Measurements from ENCODE around the gene HPGD.

The HPGD gene

DNA sequence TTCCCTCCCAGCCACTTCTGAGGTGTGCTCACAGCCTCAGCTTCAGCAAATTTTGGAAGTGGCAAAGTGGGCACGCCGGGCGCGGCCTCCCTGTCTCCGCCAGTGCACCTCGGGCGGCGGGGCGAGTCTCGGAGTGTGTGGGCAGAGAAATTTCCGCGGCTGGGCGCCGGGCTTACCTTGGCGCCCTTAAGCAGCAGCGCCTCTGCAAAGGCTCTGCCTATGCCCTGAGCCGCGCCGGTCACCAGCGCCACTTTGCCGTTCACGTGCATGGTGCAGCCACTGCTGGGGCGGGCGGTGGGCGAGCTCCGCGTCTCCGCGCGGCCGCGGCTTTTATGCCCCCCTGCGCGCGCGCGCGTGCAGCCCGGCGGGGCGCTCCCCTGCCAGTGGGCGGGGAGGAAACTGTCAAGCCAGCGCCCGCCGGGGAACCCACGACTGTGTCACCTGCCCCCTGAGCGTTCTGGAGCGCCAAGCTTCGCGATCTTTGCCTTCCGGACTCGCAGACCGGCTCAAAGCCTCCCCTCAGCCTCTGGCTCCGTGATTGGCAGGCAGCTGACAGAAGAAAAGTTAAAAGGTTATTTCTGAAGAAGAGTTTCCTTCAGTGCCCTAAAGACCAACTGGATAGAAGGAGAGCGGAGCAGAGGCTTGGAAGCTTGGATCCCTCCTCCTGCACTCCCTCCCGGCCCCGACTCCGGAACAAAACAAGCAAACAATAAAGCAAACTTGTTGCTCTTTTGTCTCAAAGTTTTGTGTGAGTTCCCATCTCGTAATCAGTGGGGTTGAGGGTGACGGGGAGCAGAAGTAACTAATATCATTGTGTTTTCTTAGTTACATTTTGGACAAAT lies at the start of gene HPGD:
Gene HPGD (minus strand): TSS at position 306 of the 842 bp plus-strand sequence. CDS start 37 bp downstream, at position 269.
- DNase-seq (ENCODE audit: low read depth), result peak; percentile 34

DNA sequence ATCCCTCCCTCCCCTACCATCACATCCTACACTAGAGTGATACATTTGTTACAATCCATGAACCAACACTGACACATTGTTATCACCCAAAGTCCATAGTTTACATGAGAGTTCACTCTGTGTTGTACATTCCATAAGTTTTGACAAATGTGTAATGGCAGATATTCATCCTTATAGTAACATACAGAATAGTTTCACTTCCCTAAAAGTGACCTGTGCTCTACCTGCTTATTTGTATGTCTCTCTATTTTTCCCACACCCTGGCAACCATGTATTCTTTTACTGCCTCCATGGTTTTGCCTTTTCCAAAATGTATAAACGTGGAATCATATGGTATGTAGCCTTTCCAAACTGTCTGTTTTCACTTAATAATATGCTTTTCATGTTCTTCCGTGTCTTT lies 42.2 kb upstream of the HPGD start:
- DNase-seq (ENCODE audit: low read depth), result no peak

DNA sequence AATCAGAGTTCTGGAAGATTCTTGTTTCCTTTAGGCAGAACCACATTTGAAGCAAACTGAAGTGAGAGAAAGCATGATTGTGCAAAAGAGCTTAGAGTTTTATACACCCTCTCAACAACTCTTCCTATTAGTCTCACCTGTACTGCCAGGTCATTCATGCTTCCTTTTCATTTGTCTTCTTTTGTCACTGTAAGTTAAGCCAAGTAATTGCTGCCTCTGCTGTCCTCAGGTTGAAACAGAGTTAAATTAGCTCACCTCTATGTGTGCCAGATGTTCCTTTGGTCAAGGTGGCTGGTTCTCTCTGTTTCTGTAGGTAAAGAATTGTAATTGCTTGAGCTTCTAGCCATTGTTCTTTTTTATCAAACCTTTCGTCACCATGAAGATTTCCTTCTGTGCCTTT lies 41.1 kb upstream of the HPGD start:
- DNase-seq (ENCODE audit: low read depth), result no peak

DNA sequence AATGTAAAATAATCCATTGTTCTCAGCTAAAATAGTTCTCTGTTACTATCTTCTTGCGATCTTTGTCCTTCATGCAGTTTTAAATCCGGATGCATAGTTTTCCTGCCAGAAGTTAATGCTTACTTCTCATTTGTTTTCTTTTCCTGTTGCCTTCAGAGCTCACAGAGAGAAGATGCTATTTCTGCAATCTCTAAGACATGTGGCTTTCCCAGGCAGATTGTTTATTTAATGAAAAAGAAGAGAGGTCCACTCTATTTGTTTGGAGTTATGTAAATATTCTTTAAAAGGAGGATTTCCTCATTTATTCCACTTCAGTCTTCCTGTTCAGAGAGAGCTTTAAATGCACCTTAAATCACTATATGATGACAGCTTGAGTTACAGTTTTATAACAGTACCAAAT lies 39.3 kb upstream of the HPGD start:
- DNase-seq (ENCODE audit: low read depth), result no peak

DNA sequence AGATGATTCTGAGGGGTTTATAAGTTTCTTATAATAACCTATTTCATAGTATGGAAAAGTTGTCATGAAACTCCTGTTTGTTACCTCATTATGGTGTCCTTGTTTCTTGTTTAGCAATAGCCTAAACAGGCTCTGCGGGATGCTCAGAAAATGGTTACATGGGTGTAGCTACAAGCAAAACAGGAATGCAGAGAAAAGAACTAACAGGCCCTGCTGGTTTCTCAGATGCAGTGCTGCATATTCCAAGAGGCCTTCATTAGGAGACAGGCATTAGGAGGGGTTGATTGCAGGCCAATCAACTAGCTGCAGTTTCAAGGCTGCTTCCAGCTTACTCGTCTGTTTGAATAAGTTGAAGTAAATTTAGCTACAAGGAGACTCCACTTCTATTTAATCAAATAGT lies 37.6 kb upstream of the HPGD start:
- DNase-seq (ENCODE audit: low read depth), result no peak

DNA sequence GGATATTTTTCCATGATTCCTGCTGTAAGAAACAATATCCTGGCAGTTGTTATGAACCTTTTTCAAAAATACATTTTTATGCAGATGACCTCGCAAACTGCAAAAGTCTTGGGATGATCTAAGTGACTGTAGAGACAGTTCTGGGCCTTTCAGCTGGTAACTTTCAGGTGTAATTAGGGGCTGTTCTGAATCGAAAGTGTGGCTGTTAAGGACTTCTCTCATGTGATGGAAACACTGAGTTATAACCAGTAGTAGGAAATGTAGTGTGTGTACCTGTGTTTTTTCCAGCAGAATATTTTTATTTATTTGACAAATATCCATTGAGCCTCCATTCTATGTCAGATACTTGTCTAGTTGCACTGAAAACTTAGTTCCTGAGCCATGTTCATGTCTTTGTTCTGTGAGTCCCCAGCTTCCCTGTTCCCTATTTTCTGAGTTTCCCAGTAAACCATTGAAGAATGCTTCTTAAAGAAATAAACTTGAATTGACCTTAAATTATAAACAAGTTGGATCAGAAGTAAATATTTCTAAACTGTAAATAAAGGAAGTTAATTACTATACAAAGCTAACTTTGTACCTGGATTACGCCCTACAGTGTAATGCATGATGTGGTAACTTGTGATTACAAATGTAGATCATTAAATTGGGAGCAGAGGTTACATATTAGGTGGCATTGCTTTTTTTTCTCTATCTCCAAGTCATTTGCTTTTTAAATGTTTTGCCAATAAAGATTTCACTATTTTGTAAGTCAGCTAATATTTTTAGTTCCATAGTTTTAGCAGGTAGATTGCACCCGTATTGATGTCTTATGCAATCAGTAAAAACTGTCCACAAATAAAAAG lies 33.7 kb upstream of the HPGD start:
- no peak for DNase-seq (ENCODE audit: low read depth)

DNA sequence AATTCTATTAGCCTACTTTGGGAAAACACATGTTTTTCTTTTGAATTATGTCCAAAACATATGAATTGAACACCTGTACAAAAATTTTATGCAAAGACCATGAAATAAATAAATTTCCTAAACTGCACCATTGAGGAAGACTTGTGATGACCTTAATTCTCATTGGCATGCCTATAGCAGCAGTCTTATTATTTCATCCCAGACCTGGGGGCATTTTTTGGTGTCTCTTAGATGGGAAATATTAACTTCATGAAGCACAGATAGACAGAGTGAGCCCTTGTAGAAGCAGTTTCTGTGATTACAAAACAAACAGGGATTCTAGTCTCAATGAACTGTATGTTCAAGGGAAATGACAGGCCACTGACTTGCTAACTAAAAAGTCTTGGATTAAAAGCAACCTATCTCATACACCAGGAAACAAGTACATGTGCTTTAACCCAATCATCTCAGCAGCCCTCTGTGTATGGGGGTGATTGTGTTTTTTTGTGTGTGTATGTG lies 32.0 kb upstream of the HPGD start:
- no peak for DNase-seq (ENCODE audit: low read depth)

DNA sequence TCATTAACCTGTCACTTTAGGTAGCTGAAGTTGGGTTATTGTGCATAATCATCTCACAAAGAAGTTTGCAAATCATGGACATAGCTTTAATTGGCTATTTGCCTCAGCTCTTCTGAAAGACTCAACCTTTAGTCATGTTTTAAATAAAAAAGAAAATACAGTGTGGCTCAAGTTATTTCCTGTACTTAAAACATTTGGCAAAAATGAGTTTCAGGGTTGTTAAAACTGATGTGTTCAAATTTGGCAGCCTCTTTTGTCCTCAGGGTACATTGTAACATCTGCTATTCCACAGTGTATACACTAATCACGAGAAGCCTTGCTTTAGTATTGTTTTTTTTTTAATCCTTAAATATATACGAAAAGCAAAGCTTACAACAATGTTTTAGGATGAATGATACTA lies 31.5 kb upstream of the HPGD start:
- no peak for DNase-seq (ENCODE audit: low read depth)

DNA sequence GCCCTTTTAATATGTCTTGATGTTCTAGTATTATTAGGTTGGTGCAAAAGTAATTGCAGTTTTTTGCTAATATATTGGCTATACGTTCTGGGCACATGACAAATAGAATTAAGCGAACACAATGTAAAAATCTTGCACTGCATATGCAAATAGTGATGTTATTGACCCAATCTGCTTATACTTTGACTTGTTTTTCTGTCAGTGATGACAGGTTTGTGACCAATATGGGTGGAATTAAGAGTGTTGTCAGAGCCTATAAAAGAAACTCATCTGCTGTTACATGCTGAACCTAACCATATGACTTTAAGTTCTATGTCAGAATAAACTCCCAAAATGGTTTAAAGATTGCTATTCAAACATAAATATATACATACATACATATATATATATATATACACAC lies 30.7 kb upstream of the HPGD start:
- DNase-seq (ENCODE audit: low read depth), result no peak

DNA sequence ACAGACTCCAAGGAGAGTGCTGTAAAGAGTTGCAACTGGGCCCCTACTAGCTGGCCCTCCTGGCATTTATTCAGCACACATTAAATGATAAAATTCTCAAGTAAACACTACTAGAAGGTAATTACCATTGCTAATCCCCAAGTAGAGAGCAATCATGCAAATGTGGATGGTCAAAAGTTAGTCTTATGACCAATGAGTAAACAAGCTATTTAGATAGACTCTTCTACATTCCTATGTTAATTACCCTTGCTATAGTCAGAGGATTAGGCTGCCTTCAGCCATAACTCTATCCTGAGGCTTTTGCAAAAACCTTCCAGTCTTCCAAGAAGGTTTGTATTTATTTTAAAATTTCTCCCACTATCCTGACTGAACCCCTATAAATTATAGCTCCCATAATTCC lies 28.3 kb upstream of the HPGD start:
- no peak for DNase-seq (ENCODE audit: low read depth)

DNA sequence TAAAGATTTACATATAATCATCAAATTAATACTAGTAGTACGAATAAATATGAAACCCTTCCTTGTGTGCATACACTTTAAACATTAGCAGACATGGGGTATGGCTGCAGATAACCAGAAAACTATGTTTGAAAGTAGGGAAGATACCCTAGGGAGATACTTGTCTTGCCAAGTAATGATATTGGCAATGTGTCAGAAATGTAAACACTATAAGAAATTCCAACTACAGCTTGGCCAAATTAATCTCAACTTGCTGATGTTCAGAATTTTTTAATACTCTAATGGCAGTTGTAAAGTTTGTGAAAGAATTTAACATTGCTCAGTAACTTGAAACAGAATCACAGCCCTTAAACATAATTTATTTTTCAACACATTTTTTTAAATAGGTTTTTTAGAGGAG lies 27.4 kb upstream of the HPGD start:
- DNase-seq (ENCODE audit: low read depth), result no peak

DNA sequence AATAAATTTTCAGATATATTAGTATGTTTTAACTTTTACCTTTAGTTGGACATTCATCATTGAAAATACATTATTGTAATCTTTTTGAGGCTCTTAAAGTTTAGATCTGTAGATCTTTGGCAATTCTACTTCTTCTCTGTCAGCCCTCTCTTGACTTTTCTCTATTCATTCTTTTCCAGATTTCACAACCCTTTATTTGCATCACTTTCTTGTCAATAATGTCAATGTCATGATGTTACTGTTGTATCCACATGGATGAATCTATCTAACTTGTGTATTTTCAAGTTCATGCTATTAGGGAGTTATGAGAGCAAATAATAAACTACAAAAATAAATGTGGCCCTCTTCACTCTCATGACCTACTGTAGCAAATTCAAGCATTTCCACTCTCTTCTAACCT lies 23.0 kb upstream of the HPGD start:
- no peak for DNase-seq (ENCODE audit: low read depth)

DNA sequence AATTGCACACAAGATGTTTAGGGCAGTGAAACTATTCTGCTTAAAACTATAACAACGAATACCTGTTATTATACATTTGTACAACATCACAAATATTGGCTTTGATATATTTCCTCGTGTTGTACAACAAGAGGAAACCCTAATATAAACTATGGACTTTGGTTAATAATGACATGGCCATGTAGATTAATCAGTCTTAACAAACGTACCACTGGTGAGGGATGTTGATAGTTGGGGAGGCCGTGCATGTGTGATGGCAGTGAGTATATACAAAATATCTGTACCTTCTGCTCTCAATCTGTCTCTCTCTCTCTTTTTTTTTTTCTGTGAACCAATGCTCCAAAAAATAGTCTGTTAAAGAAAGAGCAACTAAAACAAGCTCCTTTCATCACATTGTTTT lies 22.2 kb upstream of the HPGD start:
- no peak for DNase-seq (ENCODE audit: low read depth)

DNA sequence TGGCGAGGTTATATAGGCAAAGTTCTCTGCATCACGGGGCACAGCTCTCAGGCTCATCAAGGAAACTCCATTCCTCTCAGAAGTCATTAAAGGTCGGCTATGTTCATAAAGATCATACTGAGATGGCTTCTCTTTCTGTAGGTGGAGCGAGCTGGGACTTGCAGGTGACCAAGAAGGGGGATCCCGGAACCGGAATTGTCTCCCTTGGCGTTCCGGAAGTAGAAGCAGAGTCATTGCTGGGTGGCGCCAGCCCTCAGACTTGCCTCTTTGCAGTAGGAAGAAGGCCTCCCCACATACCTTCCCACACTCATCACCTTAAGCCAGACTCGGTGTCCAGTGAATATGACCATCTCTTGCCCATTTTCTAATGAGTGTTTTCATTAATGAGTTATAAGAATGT lies 17.9 kb upstream of the HPGD start:
- no peak for DNase-seq (ENCODE audit: low read depth)

DNA sequence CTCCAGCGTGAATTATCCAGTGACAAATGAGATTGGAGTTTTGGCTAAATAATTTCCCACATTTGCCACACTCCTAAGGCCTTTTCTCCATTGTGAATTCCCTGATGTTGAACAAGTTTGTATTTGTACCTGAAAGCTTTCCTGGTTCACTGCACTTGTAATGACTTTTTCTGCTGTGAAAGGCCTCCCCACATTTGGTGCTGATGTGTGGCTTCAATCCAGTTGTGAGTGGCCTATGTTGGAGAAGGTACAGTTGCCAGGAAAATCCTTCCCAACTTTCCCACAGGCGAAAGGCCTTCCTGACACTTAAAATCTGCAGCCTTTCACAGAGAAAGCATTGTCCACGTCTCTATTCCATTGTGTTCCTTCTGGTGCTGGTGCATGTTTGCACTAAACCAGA lies 17.3 kb upstream of the HPGD start:
- no peak for DNase-seq (ENCODE audit: low read depth)

DNA sequence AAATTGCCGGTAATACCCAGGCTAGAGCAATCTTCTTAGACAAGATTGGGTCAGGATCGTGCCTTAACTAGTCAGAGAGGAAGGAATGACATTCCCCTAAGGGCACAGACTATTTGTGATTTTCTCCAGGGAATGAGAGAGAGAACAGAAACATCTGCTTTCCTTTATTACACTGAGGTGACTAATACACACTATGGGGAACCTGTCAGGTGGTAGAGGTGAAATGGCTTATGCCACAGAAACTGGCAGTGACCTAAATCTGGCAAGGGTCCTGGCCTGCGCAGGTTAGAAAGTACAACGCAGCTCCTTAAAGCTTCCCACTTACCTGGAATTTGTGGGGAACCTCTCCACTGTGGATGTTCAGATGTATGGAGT lies 16.6 kb upstream of the HPGD start:
- DNase-seq (ENCODE audit: low read depth), result no peak

DNA sequence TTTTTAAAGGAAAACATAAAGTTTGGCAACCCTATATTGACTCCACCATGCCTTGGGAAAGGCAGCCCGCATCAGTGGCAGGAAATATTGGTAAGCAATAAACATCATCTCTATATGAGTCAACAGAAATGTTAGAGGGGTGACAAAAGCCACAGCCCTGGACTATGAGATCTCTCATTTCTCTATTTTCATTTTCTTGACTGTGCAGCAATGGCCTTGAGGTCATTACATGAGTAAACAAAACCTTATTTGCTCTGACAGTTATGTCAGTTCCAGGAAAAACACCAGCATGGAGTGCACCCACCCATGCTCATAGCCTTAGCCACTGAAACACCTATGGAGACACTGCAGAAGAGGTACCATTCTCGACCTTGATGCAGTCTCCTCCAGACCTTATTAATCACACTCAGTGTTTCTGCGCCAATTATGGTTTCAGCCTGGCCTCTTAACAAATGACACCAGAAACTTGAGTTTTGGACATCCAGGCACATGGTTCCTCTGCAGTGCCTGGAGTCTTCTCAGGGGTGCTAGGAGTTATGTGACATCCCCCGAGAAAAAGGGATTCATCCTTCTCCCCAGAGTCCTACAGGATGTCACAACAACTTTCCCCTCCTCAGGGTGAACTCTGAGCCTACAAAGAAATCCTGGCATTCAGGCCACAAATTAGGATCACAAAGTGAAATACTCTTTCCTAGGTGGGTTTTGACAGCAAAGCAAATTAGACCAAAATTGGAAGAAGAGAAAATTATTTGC lies 16.0 kb upstream of the HPGD start:
- DNase-seq (ENCODE audit: low read depth), result no peak

DNA sequence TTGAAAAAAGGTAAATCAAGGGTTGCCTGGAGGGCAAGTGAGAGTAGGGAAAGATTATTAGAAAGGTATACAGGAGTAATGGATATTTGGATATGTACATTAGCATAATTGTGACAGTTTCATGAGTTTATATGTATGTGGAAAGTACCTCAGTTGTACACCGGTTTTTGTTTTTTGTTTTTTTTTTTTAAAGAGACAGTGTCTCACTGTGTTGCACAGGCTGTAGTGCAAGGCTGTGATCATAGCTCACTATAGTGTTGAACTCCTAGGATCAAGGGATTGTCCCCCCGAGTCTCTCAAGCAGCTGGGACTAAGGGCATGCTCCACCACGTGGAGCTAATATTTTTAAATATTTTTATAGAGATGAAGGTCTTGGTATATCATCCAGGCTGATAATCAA lies 15.3 kb upstream of the HPGD start:
- DNase-seq (ENCODE audit: low read depth), result no peak

DNA sequence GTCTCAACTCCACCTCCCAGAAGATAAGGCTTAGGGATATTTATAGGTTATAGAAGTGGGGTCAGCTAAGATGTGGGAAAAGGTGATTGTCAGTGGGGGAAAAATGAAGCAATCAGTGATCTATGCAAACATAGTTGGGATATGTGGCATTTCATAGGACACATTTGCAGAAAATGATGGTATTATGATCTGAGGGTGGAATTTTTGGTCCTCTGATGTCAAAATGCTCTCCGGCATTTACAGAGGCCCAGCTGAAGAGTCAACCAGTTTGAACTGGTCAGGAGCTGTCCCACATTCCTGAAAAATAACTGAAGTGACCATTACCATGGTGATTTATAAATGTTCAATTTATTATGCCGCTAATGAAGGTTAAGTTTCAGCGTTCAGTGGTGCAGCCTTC lies 12.2 kb upstream of the HPGD start:
- no peak for DNase-seq (ENCODE audit: low read depth)

DNA sequence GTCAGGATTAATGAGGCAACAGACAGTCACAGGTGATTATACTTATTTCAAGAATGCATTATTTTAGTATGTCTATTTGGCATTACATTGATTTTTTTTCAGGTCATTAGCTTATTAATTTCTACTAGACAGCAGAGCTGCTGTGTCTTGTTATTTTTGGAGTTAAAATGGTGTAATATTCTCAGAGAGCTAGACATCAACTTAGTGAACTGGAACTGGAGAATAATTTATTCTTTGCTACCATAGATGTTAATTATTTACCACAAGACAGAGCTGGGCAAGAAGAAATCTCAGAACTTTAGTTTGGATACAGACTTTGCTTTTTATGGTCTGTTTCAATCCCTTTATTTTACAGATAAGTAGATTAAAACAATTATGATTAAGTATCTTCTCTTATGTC lies 10.2 kb upstream of the HPGD start:
- no peak for DNase-seq (ENCODE audit: low read depth)

DNA sequence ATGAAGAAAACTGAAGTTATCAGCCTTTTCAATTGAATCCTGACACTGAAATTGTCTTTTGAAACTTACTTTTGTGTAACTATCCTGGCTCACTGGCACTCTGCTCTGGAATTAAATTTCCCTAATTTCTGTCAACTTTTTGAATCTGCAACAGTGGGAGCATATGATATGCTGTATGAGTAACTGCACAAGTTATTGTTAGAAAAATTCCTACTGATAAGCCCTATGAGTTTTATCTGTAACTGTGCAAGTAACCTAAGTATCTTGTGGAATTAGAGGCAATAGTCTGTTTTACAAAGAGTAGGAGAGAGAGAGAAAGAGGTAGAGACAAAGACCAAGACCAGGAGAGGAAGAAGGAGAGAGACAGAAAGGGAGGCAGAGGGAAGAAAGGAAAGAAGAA lies 9.2 kb upstream of the HPGD start:
- DNase-seq (ENCODE audit: low read depth), result no peak

DNA sequence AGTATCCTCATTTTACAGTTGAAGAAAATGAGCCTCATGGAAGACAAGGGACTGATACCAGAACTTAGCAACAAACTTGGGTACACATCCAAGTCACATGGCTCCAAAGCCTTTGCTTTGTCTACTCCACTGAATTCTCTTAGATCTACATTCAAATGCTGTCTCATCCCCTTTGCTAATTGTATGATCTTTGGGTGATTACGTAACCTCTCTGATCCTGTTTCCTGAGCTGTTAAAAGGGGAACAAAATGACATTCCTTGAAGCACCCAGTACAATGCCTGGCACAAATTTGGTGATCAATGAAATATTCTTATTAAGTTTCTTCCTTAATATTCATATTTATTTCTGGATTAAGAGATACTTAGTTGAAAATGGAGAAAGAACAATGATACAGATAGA lies 5.9 kb upstream of the HPGD start:
- no peak for DNase-seq (ENCODE audit: low read depth)

DNA sequence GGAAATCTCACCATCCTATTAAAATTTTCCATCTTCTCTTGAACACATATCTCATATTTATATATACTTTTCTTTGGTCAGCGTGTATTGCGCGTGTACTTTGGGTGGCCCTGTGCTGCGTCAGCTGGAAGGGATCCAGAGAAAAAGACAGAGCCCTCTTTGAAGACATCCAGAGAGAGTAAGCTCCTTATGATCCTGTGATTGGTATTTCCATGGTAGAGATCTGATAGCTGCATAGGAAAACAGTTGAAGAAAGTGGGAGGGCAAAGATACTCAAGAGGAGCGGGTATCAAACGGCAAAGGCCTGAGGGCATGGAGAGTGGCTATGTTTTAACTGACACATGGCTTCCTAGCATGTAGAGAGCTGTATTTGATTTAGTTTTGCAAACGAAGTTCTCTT lies 4.4 kb upstream of the HPGD start:
- no peak for DNase-seq (ENCODE audit: low read depth)

Data from stimulated activated CD8-positive, alpha-beta memory T cell treated with anti-CD3 and anti-CD28 coated beads, Interleukin-15, amount 100 ng/mL, for 1 hour (primary cell).